Measurements from ENCODE around the gene ANTXR1.

DNA sequence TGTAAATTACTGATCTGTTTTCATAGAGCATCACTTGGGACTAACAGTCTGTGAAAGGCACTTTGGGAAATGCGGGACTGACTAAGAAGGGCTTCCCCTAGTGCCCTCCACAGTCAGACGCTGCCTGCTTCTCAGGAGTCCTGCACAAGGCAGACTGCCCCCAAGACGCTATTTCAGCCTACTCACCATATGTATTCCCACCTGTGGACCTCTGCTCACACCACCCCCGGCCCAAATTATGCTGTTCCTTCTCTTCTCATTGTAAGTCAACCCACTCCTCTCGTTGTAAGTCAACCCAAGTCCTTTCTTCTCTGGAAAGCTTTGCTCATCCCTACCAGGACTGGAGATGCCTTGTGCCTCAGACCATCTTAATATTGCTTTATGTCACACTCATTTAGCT is 198.7 kb downstream of the ANTXR1 start:
- TF ChIP-seq, protein P1, sequence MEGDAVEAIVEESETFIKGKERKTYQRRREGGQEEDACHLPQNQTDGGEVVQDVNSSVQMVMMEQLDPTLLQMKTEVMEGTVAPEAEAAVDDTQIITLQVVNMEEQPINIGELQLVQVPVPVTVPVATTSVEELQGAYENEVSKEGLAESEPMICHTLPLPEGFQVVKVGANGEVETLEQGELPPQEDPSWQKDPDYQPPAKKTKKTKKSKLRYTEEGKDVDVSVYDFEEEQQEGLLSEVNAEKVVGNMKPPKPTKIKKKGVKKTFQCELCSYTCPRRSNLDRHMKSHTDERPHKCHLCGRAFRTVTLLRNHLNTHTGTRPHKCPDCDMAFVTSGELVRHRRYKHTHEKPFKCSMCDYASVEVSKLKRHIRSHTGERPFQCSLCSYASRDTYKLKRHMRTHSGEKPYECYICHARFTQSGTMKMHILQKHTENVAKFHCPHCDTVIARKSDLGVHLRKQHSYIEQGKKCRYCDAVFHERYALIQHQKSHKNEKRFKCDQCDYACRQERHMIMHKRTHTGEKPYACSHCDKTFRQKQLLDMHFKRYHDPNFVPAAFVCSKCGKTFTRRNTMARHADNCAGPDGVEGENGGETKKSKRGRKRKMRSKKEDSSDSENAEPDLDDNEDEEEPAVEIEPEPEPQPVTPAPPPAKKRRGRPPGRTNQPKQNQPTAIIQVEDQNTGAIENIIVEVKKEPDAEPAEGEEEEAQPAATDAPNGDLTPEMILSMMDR (conservative IDR thresholded peaks at IDR 0.05; ENCODE audit: low read length), result no peak
- TF ChIP-seq EZH2phosphoT487 (IDR thresholded peaks at IDR 0.05; ENCODE audit: borderline replicate concordance), result no peak
